ENCODE results near the gene RRP12. TPM values are rescaled to one million over a fixed set of nuclear protein-coding genes. Genes with fewer than 3 reads are reported as not detected.

The RRP12 gene
- total RNA-seq, 1 experiment from 2014 or later: 86.2 TPM

DNA sequence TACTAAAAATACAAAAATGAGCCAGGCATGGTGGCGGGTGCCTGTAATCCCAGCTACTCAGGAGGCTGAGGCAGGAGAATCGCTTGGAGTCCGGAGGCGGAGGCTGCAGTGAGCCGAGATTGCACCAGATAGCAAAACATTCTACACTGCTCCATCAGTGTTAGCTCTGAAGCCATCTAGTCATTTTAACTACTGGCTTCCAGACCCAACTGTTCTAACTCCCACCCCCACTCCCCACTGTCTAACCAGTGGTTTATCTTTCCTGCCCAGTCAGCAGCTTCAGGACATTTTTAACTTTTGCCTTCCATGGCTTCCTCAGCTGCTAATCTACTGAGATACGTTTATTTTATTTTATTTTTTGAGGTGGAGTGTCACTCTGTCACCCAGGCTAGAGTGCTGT lies 88.2 kb downstream of the RRP12 start:
- no TSS peak for BruUV-seq (replicated peaks)
- no peak for TF ChIP-seq EZH2 (IDR thresholded peaks at IDR 0.05; ENCODE audit: borderline replicate concordance, low read depth, low read length, poor library complexity, severe bottlenecking)
- TF ChIP-seq, protein P1, sequence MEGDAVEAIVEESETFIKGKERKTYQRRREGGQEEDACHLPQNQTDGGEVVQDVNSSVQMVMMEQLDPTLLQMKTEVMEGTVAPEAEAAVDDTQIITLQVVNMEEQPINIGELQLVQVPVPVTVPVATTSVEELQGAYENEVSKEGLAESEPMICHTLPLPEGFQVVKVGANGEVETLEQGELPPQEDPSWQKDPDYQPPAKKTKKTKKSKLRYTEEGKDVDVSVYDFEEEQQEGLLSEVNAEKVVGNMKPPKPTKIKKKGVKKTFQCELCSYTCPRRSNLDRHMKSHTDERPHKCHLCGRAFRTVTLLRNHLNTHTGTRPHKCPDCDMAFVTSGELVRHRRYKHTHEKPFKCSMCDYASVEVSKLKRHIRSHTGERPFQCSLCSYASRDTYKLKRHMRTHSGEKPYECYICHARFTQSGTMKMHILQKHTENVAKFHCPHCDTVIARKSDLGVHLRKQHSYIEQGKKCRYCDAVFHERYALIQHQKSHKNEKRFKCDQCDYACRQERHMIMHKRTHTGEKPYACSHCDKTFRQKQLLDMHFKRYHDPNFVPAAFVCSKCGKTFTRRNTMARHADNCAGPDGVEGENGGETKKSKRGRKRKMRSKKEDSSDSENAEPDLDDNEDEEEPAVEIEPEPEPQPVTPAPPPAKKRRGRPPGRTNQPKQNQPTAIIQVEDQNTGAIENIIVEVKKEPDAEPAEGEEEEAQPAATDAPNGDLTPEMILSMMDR (conservative IDR thresholded peaks at IDR 0.05; ENCODE audit: low read depth, low read length): no peak

DNA sequence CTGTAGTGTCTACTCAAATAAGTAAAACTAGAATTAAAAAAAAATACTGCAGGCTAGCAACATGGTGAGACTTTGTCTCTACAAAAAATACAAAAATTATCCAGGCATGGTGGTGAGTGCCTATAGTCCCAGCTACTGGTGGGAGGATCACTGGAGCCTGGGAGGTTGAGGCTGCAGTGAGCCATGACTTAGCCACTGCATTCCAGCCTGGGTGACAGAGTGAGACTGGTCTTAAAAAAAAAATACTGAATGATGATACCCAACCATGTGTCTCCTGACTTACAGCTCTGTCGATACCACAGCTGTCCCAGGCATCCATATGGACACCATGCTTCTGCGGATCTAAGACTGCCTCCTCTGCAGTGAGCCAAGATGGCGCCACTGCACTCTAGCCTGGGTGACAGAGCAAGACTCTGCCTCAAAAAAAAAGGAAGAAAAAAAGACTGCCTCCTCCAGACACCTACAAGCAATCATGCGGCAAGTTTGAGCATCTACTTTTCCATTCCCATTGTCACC lies 90.0 kb downstream of the RRP12 start:
- no peaks in the 10 kb centered on the region for H3K4me1 ChIP-seq (ENCODE audit: insufficient read depth, low read length, poor library complexity, severe bottlenecking)
- H3K27ac ChIP-seq (ENCODE audit: low read depth, low read length, poor library complexity, severe bottlenecking): no peak overlapping the region
- H3K9me3 ChIP-seq (ENCODE audit: low read depth, low read length, poor library complexity, severe bottlenecking): no peaks in the 10 kb centered on the region
- H3K4me3 ChIP-seq (ENCODE audit: low read depth, low read length, poor library complexity, severe bottlenecking): no peak overlapping the region
- CTCF ChIA-PET: no interaction called here
- no peak for DNase-seq (ENCODE audit: low spot score)
- TF ChIP-seq, protein P1 (conservative IDR thresholded peaks at IDR 0.05; ENCODE audit: low read depth, low read length): no peak
- TF ChIP-seq EZH2 (IDR thresholded peaks at IDR 0.05; ENCODE audit: borderline replicate concordance, low read depth, low read length, poor library complexity, severe bottlenecking): no peak
- no peaks in the 10 kb centered on the region for H3K27me3 ChIP-seq (replicated peaks; ENCODE audit: insufficient read depth, low read depth, low read length, poor library complexity)
- POLR2A ChIA-PET (ENCODE audit: low non-redundant PET): no interaction called here
- intact Hi-C loops (cut with micrococcal nuclease; ENCODE audit: unreplicated experiment): no loop called here
- no peaks in the 10 kb centered on the region for H3K36me3 ChIP-seq (ENCODE audit: insufficient read depth, low read length, poor library complexity, severe bottlenecking)
- BruUV-seq (replicated peaks): no TSS peak

More for the DNA sequence above, 88.2 kb downstream of the RRP12 start:
- intact Hi-C loops (cut with micrococcal nuclease; ENCODE audit: unreplicated experiment): no loop called here
- Histone ChIP-seq H3K27ac (ENCODE audit: low read depth, low read length, poor library complexity, severe bottlenecking) (no peak overlapping the region), H3K4me1 (ENCODE audit: insufficient read depth, low read length, poor library complexity, severe bottlenecking) (no peaks in the 10 kb centered on the region), H3K27me3 (replicated peaks; ENCODE audit: insufficient read depth, low read depth, low read length, poor library complexity) (no peaks in the 10 kb centered on the region), H3K4me3 (ENCODE audit: low read depth, low read length, poor library complexity, severe bottlenecking) (no peak overlapping the region), H3K9me3 (ENCODE audit: low read depth, low read length, poor library complexity, severe bottlenecking) (no peaks in the 10 kb centered on the region), H3K36me3 (ENCODE audit: insufficient read depth, low read length, poor library complexity, severe bottlenecking) (no peaks in the 10 kb centered on the region)
- DNase-seq (ENCODE audit: low spot score): no peak
- ChIA-PET CTCF (no interaction called here), POLR2A (ENCODE audit: low non-redundant PET) (no interaction called here)

DNA sequence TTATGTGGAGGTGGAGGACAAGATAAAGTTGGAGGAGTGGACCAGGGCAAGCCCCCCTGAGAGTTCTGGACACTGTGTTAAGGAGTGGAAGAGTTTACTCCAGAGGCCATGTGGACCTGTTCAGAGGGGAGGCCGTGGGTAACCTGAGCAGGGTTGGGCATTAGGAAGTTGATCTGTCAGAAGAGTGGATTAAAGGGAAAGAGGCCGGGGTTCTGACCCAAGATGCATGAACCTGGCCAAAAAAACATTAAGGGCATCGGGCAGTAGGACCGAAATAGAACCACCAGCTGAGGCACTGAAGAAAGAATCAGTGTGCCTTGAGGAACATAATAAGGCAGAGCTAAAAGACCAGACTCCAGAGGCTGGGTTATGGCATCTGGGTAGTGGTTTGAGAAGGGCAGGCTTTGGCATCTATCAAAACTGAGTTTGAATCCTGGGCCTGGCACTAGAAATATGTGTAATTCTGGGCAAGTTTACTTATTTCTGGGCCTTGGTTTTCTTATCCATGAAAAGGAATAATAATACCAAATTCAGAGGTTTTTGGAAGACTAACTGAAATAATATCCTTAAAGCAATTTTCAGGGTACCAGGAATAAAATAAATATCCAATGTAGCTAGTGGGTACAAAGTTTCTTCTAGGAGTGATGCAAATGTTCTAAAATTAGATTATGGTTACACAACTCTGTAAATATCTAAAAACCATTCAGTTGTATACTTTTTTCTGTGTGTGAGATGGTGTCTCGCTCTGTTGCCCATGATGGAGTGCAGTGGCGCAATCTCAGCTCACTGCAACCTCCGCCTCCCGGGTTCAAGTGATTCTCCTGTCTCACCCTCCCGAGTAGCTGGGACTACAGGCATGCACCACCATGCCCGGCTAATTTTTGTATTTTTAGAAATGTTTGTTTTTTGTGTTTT lies 93.0 kb downstream of the RRP12 start:
- Histone ChIP-seq H3K4me1 (ENCODE audit: insufficient read depth, low read length, poor library complexity, severe bottlenecking) (no peaks in the 10 kb centered on the region), H3K27me3 (replicated peaks; ENCODE audit: insufficient read depth, low read depth, low read length, poor library complexity) (no peaks in the 10 kb centered on the region), H3K9me3 (ENCODE audit: low read depth, low read length, poor library complexity, severe bottlenecking) (no peaks in the 10 kb centered on the region), H3K27ac (ENCODE audit: low read depth, low read length, poor library complexity, severe bottlenecking) (no peak overlapping the region), H3K36me3 (ENCODE audit: insufficient read depth, low read length, poor library complexity, severe bottlenecking) (no peaks in the 10 kb centered on the region), H3K4me3 (ENCODE audit: low read depth, low read length, poor library complexity, severe bottlenecking) (no peak overlapping the region)
- CTCF ChIA-PET: no interaction called here
- TF ChIP-seq, protein P1 (conservative IDR thresholded peaks at IDR 0.05; ENCODE audit: low read depth, low read length): no peak
- no peak for TF ChIP-seq EZH2 (IDR thresholded peaks at IDR 0.05; ENCODE audit: borderline replicate concordance, low read depth, low read length, poor library complexity, severe bottlenecking)
- POLR2A ChIA-PET (ENCODE audit: low non-redundant PET): no interaction called here
- no peak for DNase-seq (ENCODE audit: low spot score)
- intact Hi-C loops (cut with micrococcal nuclease; ENCODE audit: unreplicated experiment): no loop called here
- no TSS peak for BruUV-seq (replicated peaks)
